Smooth muscle cell (in vitro differentiated cells): ENCODE measurements around the gene MTCH1. TPM values are rescaled to one million over a fixed set of nuclear protein-coding genes. Genes with fewer than 3 reads are reported as not detected.
"Not testable (repeated sequence)": the region's sequence is repeated elsewhere in the genome, so short reads cannot be mapped to it uniquely, and the experiment has no call there.

ENCODE experiments used
- DNase-seq: peaks from one replicate; lab custom pipeline; 2025; ENCODE audit not compliant: unreplicated experiment; lab: John Stamatoyannopoulos, UW
- H2AFZ ChIP-seq: fragments of 200-600 bp; sonication (generic); 2 replicates; pipeline ENCODE4 v1.6.0; 2016; ENCODE audit warnings: antibody characterized with exemption, low read depth, mild to moderate bottlenecking
- H3F3A ChIP-seq: fragments of 200-600 bp; sonication (generic); 2 replicates; pipeline ENCODE4 v1.6.0; 2017; ENCODE audit warnings: antibody characterized with exemption, low read depth
- H3K27ac ChIP-seq: fragments of 200-600 bp; sonication (generic); 2 replicates; pipeline ENCODE4 v1.5.1; 2016; ENCODE audit warnings: low read depth, mild to moderate bottlenecking
- H3K27me3 ChIP-seq: fragments of 200-600 bp; sonication (generic); 2 replicates; pipeline ENCODE4 v1.6.1; 2016; ENCODE audit warnings: low read depth, mild to moderate bottlenecking
- H3K36me3 ChIP-seq: fragments of 200-600 bp; sonication (generic); 2 replicates; pipeline ENCODE4 v1.5.1; 2016; ENCODE audit warnings: low read depth
- H3K4me1 ChIP-seq: fragments of 200-600 bp; sonication (generic); 2 replicates; pipeline ENCODE4 v1.5.1; 2016; ENCODE audit warnings: low read depth
- H3K4me2 ChIP-seq: fragments of 200-600 bp; sonication (generic); 2 replicates; pipeline ENCODE4 v1.6.0; 2016; ENCODE audit warnings: mild to moderate bottlenecking
- H3K4me3 ChIP-seq: fragments of 200-600 bp; sonication (generic); 2 replicates; pipeline ENCODE4 v1.5.1; 2016; ENCODE audit warnings: mild to moderate bottlenecking
- H3K79me2 ChIP-seq: fragments of 200-600 bp; sonication (generic); 2 replicates; pipeline ENCODE4 v1.6.0; 2016; ENCODE audit warnings: low read depth, mild to moderate bottlenecking
- H3K9ac ChIP-seq: fragments of 200-600 bp; sonication (generic); 2 replicates; pipeline ENCODE4 v1.6.0; 2016; ENCODE audit warnings: low read depth
- H3K9me3 ChIP-seq: fragments of 200-600 bp; sonication (generic); replicated peaks from 2 replicates; pipeline ENCODE4 v1.5.1; 2016; ENCODE audit warnings: low read depth
- H4K20me1 ChIP-seq: fragments of 200-600 bp; sonication (generic); 2 replicates; pipeline ENCODE4 v1.6.0; 2016; ENCODE audit warnings: low read depth
- WGBS: methylation state at CpG from one replicate; pipeline ENCODE4 v1.1.7; 2016; ENCODE audit warnings: low lambda C conversion rate; 5-methylcytosine and 5-hydroxymethylcytosine counted together
- polyA plus RNA-seq: library from polyadenylated mRNA; unstranded; fragments of >200 nt; fragmentation: Nextera tagmentation; extraction: Ambion mirVana; gene quantifications from 2 replicates; pipeline ENCODE4 v1.2.1, GENCODE V29; 2016
- total RNA-seq: library from RNA; depleted of rRNA; stranded (reverse); fragments of >200 nt; gene quantifications from 2 replicates; pipeline ENCODE4 v1.2.3, GENCODE V29; 2014
- TF ChIP-seq, protein P1 (sequence below): fragments of 200-600 bp; sonication (generic); IDR thresholded peaks from 2 replicates; pipeline ENCODE4 v1.5.1; 2017; ENCODE audit warnings: borderline replicate concordance, mild to moderate bottlenecking, antibody characterized with exemption; ENCODE audit not compliant: insufficient read depth, poor library complexity, severe bottlenecking

Gene MTCH1
- total and polyA plus RNA-seq, 2 experiments from 2014 or later: 200 to 517 TPM

DNA sequence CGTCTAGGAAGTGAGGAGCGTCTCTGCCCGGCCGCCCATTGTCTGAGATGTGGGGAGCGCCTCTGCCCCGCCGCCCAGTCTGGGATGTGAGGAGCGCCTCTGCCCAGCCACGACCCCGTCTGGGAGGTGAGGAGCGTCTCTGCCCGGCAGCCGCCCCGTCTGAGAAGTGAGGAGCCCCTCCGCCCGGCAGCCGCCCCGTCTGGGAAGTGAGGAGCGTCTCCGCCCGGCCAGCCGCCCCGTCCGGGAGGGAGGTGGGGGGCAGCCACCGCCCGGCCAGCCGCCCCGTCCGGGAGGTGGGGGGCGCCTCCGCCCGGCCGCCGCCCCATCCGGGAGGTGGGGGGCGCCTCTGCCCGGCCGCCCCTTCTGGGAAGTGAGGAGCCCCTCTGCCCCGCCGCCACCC, 44.4 kb downstream of the MTCH1 start:
- not testable (repeated sequence) for H3K4me3 ChIP-seq, H3K9ac ChIP-seq, DNase-seq, H3F3A ChIP-seq, H3K36me3 ChIP-seq, H3K4me2 ChIP-seq, H3K79me2 ChIP-seq, H3K4me1 ChIP-seq, H4K20me1 ChIP-seq, H2AFZ ChIP-seq, H3K9me3 ChIP-seq, H3K27me3 ChIP-seq, H3K27ac ChIP-seq
- 94% methylated on average over 5 of the region's 40 CpGs for WGBS

DNA sequence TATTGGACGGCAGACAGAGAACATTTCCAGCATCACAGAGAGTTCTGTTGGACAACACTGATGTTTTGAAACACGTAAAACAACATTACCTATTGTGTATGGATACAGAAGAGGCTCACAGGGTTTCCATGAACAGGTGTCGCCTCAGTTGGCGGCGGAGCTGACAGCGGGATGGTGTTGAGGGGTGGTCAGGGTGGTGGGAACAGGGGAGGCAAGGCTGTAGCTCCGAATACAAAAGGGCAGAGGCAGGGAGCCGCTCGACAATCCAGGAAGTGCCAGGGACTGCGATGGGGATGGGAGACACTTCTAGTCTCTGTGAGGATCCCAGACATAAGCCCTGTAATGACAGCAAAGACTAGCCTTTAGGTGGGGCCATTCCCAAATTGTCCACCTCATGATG, 46.0 kb downstream of the MTCH1 start:
- Histone ChIP-seq H3K36me3 (no peaks in the 10 kb centered on the region), H3K27me3 (peaks cover 5% of the 10 kb centered on the region), H2AFZ (no peak overlapping the region), H3K27ac (no peak overlapping the region), H3F3A (no peaks in the 10 kb centered on the region), H3K79me2 (no peaks in the 10 kb centered on the region), H3K9ac (no peak overlapping the region), H3K4me3 (no peak overlapping the region), H3K4me1 (peaks cover 5% of the 10 kb centered on the region), H4K20me1 (no peaks in the 10 kb centered on the region), H3K4me2 (no peak overlapping the region), H3K9me3 (no peaks in the 10 kb centered on the region)
- no peak for DNase-seq
- TF ChIP-seq, protein P1, sequence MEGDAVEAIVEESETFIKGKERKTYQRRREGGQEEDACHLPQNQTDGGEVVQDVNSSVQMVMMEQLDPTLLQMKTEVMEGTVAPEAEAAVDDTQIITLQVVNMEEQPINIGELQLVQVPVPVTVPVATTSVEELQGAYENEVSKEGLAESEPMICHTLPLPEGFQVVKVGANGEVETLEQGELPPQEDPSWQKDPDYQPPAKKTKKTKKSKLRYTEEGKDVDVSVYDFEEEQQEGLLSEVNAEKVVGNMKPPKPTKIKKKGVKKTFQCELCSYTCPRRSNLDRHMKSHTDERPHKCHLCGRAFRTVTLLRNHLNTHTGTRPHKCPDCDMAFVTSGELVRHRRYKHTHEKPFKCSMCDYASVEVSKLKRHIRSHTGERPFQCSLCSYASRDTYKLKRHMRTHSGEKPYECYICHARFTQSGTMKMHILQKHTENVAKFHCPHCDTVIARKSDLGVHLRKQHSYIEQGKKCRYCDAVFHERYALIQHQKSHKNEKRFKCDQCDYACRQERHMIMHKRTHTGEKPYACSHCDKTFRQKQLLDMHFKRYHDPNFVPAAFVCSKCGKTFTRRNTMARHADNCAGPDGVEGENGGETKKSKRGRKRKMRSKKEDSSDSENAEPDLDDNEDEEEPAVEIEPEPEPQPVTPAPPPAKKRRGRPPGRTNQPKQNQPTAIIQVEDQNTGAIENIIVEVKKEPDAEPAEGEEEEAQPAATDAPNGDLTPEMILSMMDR: no peak
- 92% methylated on average over 10 of the region's 10 CpGs for WGBS

DNA sequence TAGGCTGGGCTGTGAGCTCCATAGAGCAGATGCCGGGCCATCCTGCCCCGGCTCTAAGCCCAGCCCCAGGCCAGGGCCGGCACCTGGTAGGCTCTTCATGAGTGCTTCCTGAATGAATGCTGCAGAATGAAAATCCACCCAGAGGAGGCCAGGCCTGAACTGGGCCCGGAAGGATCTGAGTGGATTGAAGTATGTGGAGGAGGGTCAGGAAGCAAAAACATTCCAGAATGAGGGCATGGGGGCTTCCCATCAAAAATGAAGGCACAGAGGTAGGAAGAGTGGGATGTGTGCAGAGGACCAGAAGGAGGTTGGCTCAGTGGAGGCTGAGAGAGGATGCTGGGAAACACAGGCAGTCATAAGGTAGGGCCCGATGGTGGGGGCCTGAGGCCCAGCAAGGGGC, 47.0 kb downstream of the MTCH1 start:
- H3K27me3 ChIP-seq, H3K36me3 ChIP-seq, H3F3A ChIP-seq, H3K9ac ChIP-seq, DNase-seq, H3K79me2 ChIP-seq, H3K9me3 ChIP-seq, H3K4me1 ChIP-seq, H2AFZ ChIP-seq, H3K27ac ChIP-seq, H3K4me3 ChIP-seq, H4K20me1 ChIP-seq: not testable (repeated sequence)
- 91% methylated on average over 5 of the region's 5 CpGs for WGBS
- H3K4me2 ChIP-seq: peak overlapping the region; percentile 31

GRCh38 chr6:36938536-36938935, 47.5 kb downstream of the MTCH1 start:
- no peaks in the 10 kb centered on the region for H4K20me1 ChIP-seq
- no peak for DNase-seq
- no peak overlapping the region for H3K27ac ChIP-seq
- peak overlapping the region; percentile 31 for H3K4me2 ChIP-seq
- 74% methylated on average over 4 of the region's 4 CpGs for WGBS
- no peak overlapping the region for H3K9ac ChIP-seq
- peaks cover 5% of the 10 kb centered on the region for H3K4me1 ChIP-seq
- no peak overlapping the region for H2AFZ ChIP-seq
- H3K36me3 ChIP-seq: no peaks in the 10 kb centered on the region
- no peaks in the 10 kb centered on the region for H3F3A ChIP-seq
- TF ChIP-seq, protein P1: no peak
- no peaks in the 10 kb centered on the region for H3K79me2 ChIP-seq
- H3K4me3 ChIP-seq: no peak overlapping the region
- no peaks in the 10 kb centered on the region for H3K9me3 ChIP-seq
- H3K27me3 ChIP-seq: no peaks in the 10 kb centered on the region

DNA sequence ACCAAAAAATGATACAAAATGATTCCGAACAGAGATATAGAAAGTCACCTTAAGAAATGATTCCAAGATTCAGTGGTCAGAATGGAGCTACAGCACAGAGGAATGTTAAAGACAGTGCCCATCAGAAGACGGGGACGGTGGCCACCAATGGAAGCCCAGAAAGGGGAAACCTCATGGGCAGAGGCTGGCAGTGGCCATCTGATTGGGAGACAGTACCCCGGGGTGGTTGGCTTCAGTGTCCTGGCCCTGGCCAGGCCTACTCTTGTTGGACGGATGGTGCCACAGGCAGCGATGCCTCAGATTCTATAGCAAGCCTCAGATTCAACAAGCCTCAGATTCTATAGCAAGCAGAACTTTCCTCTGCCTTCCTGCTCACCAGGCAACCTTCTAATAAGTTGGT, 48.1 kb downstream of the MTCH1 start:
- WGBS: 94% methylated on average over 6 of the region's 6 CpGs
- no peak overlapping the region for H3K27ac ChIP-seq
- TF ChIP-seq, protein P1: no peak

More for the DNA sequence above, 48.1 kb downstream of the MTCH1 start:
- H3K36me3 ChIP-seq: no peaks in the 10 kb centered on the region
- no peaks in the 10 kb centered on the region for H3K79me2 ChIP-seq
- H3K4me1 ChIP-seq: peaks cover 5% of the 10 kb centered on the region
- no peak for DNase-seq
- H3F3A ChIP-seq: no peaks in the 10 kb centered on the region
- H3K9me3 ChIP-seq: no peaks in the 10 kb centered on the region
- no peak overlapping the region for H3K9ac ChIP-seq
- H3K27me3 ChIP-seq: no peaks in the 10 kb centered on the region
- no peak overlapping the region for H3K4me3 ChIP-seq
- H2AFZ ChIP-seq: no peak overlapping the region
- H4K20me1 ChIP-seq: no peaks in the 10 kb centered on the region
- no peak overlapping the region for H3K4me2 ChIP-seq
